Keratinocyte (primary cell): ENCODE results near the gene CMC4. TPM values are rescaled to one million over a fixed set of nuclear protein-coding genes. Genes with fewer than 3 reads are reported as not detected.

Experiments
- DNase-seq: peaks from one replicate; pipeline ENCODE4 v3.0.0-alpha.2; 2011; ENCODE audit warnings: low read depth, missing footprints, low spot score
- FAIRE-seq: peaks from 2 replicates; lab custom pipeline; 2011; peaks lifted over from hg19 to GRCh38; lab: Jason Lieb, UNC
- H2AFZ ChIP-seq: 2 replicates; pipeline ENCODE4 v1.6.0; 2012; ENCODE audit warnings: low read length, control low read depth, inconsistent platforms; ENCODE audit not compliant: control insufficient read depth
- H3K27ac ChIP-seq: 2 replicates; pipeline ENCODE4 v1.5.1; 2011; ENCODE audit warnings: low read length; ENCODE audit not compliant: control insufficient read depth, insufficient read depth
- H3K27me3 ChIP-seq: 3 replicates; pipeline ENCODE4 v1.6.0; 2011; ENCODE audit warnings: low read length; ENCODE audit not compliant: control insufficient read depth, insufficient read depth; ENCODE audit errors: extremely low read depth
- H3K36me3 ChIP-seq, 2 experiments: 2 replicates in 1 of 2; 3 replicates in 1 of 2; pipeline ENCODE4 v1.5.1; 2011; ENCODE audit warnings: low read length in 2 of 2, mild to moderate bottlenecking in 1 of 2; ENCODE audit not compliant: control insufficient read depth in 2 of 2, insufficient read depth in 2 of 2; ENCODE audit errors: extremely low read depth in 1 of 2
- H3K4me1 ChIP-seq: 3 replicates; pipeline ENCODE4 v1.5.1; 2011; ENCODE audit warnings: low read length; ENCODE audit not compliant: control insufficient read depth, insufficient read depth; ENCODE audit errors: extremely low read depth
- H3K4me2 ChIP-seq: 3 replicates; pipeline ENCODE4 v1.6.0; 2011; ENCODE audit warnings: low read depth, low read length; ENCODE audit not compliant: control insufficient read depth, insufficient read depth; ENCODE audit errors: extremely low read depth
- H3K4me3 ChIP-seq, 3 experiments: fragments of 200-600 bp in 1 of 3; sonication (generic) in 1 of 3; 2 replicates in 2 of 3; 3 replicates in 1 of 3; pipeline ENCODE4 v1.5.1; 2011 to 2016; ENCODE audit warnings: low read length in 3 of 3, mild to moderate bottlenecking in 3 of 3, control low read depth in 2 of 3, inconsistent platforms in 1 of 3, low read depth in 1 of 3, mixed read lengths in 1 of 3, mixed run types in 1 of 3, moderate library complexity in 1 of 3; ENCODE audit not compliant: control insufficient read depth in 2 of 3, insufficient read depth in 2 of 3; ENCODE audit errors: extremely low read depth in 1 of 3
- H3K79me2 ChIP-seq: 2 replicates; pipeline ENCODE4 v1.6.0; 2012; ENCODE audit warnings: low read length; ENCODE audit not compliant: control insufficient read depth, insufficient read depth
- H3K9ac ChIP-seq: 3 replicates; pipeline ENCODE4 v1.6.0; 2011; ENCODE audit warnings: low read length; ENCODE audit not compliant: control insufficient read depth, insufficient read depth; ENCODE audit errors: extremely low read depth
- H3K9me1 ChIP-seq: 3 replicates; pipeline ENCODE4 v1.6.0; 2011; ENCODE audit warnings: low read length; ENCODE audit not compliant: control insufficient read depth, insufficient read depth; ENCODE audit errors: extremely low read depth
- H3K9me3 ChIP-seq: 2 replicates; pipeline ENCODE4 v1.5.1; 2012; ENCODE audit warnings: low read depth, low read length; ENCODE audit not compliant: control insufficient read depth
- H4K20me1 ChIP-seq: 3 replicates; pipeline ENCODE4 v1.6.0; 2011; ENCODE audit warnings: low read length; ENCODE audit not compliant: control insufficient read depth, insufficient read depth; ENCODE audit errors: extremely low read depth
- EZH2 ChIP-seq: IDR thresholded peaks from one replicate; pipeline ENCODE4 v1.6.1; 2012; ENCODE audit warnings: inconsistent platforms, mild to moderate bottlenecking, low read length, moderate library complexity
- dilution Hi-C: fragments of 300-500 bp; cut with MboI; formaldehyde crosslinking; loops from one replicate; pipeline ENCODE4 v1.7.0; 2020; ENCODE audit warnings: low sequenced_read_pairs; ENCODE audit not compliant: extremely low pct_ligation_motif_present
- polyA plus RNA-seq, 5 experiments: library from polyadenylated mRNA; depleted of rRNA in 3 of 5; stranded (reverse) in 3 of 5; stranded (forward) in 1 of 5; unstranded in 1 of 5; fragments of >200 nt; gene quantifications; 1 replicate in 1 of 5; 2 replicates in 3 of 5; 3 replicates in 1 of 5; pipeline versions ENCODE4 v1.2.1 to v1.2.3, GENCODE V29; 2011 to 2012; ENCODE audit warnings: missing spikeins in 2 of 5, low read depth in 1 of 5, low replicate concordance in 1 of 5
- TF ChIP-seq, protein P1 (sequence below), 3 experiments: IDR thresholded peaks in 1 of 3; conservative IDR thresholded peaks in 1 of 3; optimal IDR thresholded peaks in 1 of 3; 2 replicates in 2 of 3; 3 replicates in 1 of 3; pipeline versions ENCODE3 to v1.5.1; 2011; ENCODE audit warnings: low read length in 3 of 3, mild to moderate bottlenecking in 3 of 3, moderate library complexity in 2 of 3, control low read depth in 1 of 3, inconsistent platforms in 1 of 3; ENCODE audit not compliant: insufficient read depth in 2 of 3; ENCODE audit errors: extremely low read depth in 1 of 3

Gene CMC4
- polyA plus RNA-seq, 1 donor (not counting 4 experiments of a cell fraction or from before 2014, with no cell fraction given): 10.1 TPM

DNA sequence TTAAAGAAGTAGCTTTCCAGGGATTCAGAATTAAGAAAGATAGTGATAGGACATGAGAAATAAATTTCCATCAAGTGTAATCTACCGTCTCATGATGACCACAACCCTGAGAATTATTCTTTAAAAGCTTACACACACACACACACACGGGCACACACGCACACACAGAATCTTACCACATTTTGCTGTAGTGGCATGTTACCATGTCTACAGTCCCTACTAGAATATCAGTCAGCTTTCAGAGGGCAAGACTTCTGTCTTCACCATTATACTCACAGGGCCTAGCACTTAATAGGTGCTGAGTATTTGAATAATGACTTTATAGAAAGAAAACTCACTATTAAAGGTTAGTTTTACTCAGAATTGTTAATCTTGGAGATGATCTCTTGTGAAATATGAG lies 15.4 kb downstream of the CMC4 start:
- H3K9ac ChIP-seq: no peak overlapping the region

DNA sequence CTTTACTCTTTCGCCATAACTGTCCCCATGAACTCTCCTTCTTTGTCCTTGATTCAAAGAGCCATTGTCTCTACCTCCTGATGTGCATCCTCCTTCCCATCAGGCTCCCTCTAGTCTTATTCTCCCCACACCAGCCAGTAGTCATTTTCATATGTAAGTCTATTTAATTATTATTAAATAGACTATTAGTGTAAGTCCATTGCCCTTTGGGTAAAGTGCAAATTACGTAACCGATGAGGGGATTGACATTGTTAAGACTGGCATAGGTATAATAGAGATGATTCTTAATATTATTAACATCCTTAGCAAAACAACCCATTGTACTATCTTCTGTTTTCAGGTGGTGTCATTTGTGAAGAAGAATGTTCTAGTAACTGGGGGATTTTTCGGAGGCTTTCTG lies 16.7 kb downstream of the CMC4 start:
- DNase-seq: no peak
- Histone ChIP-seq H3K9me3 (no peaks in the 10 kb centered on the region), H2AFZ (no peak overlapping the region), H3K27me3 (no peaks in the 10 kb centered on the region), H3K4me1 (peaks cover 4% of the 10 kb centered on the region), H3K36me3 (no peaks in the 10 kb centered on the region), H3K27ac (no peak overlapping the region), H4K20me1 (no peaks in the 10 kb centered on the region), H3K4me2 (no peak overlapping the region), H3K9ac (no peak overlapping the region), H3K79me2 (no peaks in the 10 kb centered on the region), H3K4me3 (no peak overlapping the region), H3K9me1 (no peaks in the 10 kb centered on the region)
- TF ChIP-seq, protein P1, sequence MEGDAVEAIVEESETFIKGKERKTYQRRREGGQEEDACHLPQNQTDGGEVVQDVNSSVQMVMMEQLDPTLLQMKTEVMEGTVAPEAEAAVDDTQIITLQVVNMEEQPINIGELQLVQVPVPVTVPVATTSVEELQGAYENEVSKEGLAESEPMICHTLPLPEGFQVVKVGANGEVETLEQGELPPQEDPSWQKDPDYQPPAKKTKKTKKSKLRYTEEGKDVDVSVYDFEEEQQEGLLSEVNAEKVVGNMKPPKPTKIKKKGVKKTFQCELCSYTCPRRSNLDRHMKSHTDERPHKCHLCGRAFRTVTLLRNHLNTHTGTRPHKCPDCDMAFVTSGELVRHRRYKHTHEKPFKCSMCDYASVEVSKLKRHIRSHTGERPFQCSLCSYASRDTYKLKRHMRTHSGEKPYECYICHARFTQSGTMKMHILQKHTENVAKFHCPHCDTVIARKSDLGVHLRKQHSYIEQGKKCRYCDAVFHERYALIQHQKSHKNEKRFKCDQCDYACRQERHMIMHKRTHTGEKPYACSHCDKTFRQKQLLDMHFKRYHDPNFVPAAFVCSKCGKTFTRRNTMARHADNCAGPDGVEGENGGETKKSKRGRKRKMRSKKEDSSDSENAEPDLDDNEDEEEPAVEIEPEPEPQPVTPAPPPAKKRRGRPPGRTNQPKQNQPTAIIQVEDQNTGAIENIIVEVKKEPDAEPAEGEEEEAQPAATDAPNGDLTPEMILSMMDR (optimal IDR thresholded peaks at IDR 0.05 in 1 of 3, IDR thresholded peaks at IDR 0.05 in 1 of 3, conservative IDR thresholded peaks at IDR 0.05 in 1 of 3; ENCODE audit: extremely low read depth in 1 of 3, insufficient read depth in 2 of 3, low read length in 3 of 3): no peak
- TF ChIP-seq EZH2: no peak
- no peak for FAIRE-seq
- dilution Hi-C loops: no loop called here

More for the DNA sequence above, 15.4 kb downstream of the CMC4 start:
- no peak overlapping the region for H3K4me2 ChIP-seq
- no peaks in the 10 kb centered on the region for H3K27me3 ChIP-seq
- no peak overlapping the region for H3K4me3 ChIP-seq
- no peaks in the 10 kb centered on the region for H3K9me1 ChIP-seq
- no peak for DNase-seq
- FAIRE-seq: no peak
- dilution Hi-C loops: no loop called here
- H3K4me1 ChIP-seq: peaks cover 4% of the 10 kb centered on the region
- H3K79me2 ChIP-seq: no peaks in the 10 kb centered on the region
- no peak for TF ChIP-seq EZH2
- TF ChIP-seq, protein P1 (optimal IDR thresholded peaks at IDR 0.05 in 1 of 3, IDR thresholded peaks at IDR 0.05 in 1 of 3, conservative IDR thresholded peaks at IDR 0.05 in 1 of 3; ENCODE audit: extremely low read depth in 1 of 3, insufficient read depth in 2 of 3, low read length in 3 of 3): no peak
- no peak overlapping the region for H2AFZ ChIP-seq
- no peaks in the 10 kb centered on the region for H3K36me3 ChIP-seq
- no peaks in the 10 kb centered on the region for H3K9me3 ChIP-seq
- no peak overlapping the region for H3K27ac ChIP-seq
- H4K20me1 ChIP-seq: no peaks in the 10 kb centered on the region
